Left renal cortex interstitium (tissue), 4 donors: ENCODE data around the gene TNFRSF1B. TPM values are rescaled to one million over a fixed set of nuclear protein-coding genes. Genes with fewer than 3 reads are reported as not detected.

Experiments
- DNase-seq, 4 donors: peaks; one replicate each; pipeline ENCODE4 v3.0.0-alpha.2; 2013; ENCODE audit warnings: low read depth in 4 of 4, low spot score in 2 of 4, missing footprints in 1 of 4
- polyA plus RNA-seq, 4 donors: library from polyadenylated mRNA; unstranded; fragments of 120-200 nt; gene quantifications; one replicate each; pipeline ENCODE4 v1.2.1, GENCODE V29; 2013; ENCODE audit not compliant: insufficient read length in 4 of 4

TNFRSF1B gene
- polyA plus RNA-seq, 4 donors: 5.9 to 7.7 (median 6.7) TPM

DNA sequence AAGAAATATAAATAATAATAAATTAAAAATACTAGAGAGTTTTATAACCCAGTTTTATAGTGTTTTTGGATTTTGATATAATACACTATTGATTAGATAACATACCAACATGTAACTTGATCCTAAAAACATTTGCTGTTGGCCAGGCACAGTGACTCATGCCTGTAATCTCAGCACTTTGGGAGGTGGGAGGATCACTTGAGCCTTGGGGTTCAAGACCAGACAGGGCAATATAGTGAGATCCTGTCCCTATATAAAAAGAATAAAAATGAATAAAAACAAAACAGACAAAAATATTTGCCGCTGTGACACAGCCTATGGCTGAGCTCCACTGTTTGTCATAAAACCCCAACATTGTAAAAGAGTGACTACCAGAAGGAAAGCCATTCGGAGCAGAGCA, 89.1 kb downstream of the TNFRSF1B start:
- no peak for DNase-seq

DNA sequence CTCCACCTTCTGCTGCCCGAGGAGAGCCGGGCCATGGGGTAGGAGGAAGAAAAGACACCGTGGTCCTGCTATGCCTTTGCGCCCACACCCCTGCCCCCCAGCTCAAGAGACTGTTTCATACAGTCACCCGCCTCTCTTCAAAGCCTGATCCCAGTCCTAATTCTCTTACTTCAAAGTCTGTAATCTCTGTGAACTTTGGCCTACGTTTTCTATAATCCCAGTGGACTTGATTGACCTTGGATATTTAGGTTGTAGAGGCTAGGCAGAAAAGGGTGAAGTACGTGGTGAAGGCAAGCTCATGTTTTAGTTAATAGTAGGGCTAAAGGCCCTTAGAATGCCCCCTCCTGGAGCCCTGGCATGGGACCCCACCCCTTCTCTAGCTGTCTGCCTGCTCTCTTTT, 91.5 kb downstream of the TNFRSF1B start:
- DNase-seq: no peak

Other genes with a start within 250 kb of the TNFRSF1B start
- 10 to 100 TPM; 37.8 to 51.7 (median 45.8) TPM for gene KIAA2013, start 240.6 kb upstream of the TNFRSF1B start, polyA plus RNA-seq
- 100 to 1,000 TPM in 2 of 4 donors, 10 to 100 TPM in 2; 85.2 to 118 (median 99.9) TPM for gene PLOD1, start 232.3 kb upstream of the TNFRSF1B start, polyA plus RNA-seq
- gene MFN2, start 186.5 kb upstream of the TNFRSF1B start, polyA plus RNA-seq: 10 to 100 TPM; 61.6 to 70.2 (median 65.5) TPM
- gene MIIP, start 147.5 kb upstream of the TNFRSF1B start, polyA plus RNA-seq: 10 to 100 TPM; 20.9 to 37.9 (median 31.9) TPM
- under 1 TPM; 0.28 to 0.92 (median 0.66) TPM for gene TNFRSF8, start 103.7 kb upstream of the TNFRSF1B start, polyA plus RNA-seq
- gene VPS13D, start 63.0 kb downstream of the TNFRSF1B start, polyA plus RNA-seq: 10 to 100 TPM; 21.8 to 32.3 (median 27.6) TPM